ENCODE data around the gene VCAM1. TPM values are rescaled to one million over a fixed set of nuclear protein-coding genes. Genes with fewer than 3 reads are reported as not detected.
A peak's percentile ranks its signal among the peaks of the same experiment; 100 is the strongest.

Gene VCAM1, protein sequence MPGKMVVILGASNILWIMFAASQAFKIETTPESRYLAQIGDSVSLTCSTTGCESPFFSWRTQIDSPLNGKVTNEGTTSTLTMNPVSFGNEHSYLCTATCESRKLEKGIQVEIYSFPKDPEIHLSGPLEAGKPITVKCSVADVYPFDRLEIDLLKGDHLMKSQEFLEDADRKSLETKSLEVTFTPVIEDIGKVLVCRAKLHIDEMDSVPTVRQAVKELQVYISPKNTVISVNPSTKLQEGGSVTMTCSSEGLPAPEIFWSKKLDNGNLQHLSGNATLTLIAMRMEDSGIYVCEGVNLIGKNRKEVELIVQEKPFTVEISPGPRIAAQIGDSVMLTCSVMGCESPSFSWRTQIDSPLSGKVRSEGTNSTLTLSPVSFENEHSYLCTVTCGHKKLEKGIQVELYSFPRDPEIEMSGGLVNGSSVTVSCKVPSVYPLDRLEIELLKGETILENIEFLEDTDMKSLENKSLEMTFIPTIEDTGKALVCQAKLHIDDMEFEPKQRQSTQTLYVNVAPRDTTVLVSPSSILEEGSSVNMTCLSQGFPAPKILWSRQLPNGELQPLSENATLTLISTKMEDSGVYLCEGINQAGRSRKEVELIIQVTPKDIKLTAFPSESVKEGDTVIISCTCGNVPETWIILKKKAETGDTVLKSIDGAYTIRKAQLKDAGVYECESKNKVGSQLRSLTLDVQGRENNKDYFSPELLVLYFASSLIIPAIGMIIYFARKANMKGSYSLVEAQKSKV
- total RNA-seq (2022): 0.94 and 1.4 TPM in 2 replicates
- Bru-seq, nascent RNA: percentile 21 among the genes with signal in this experiment
- BruChase-seq, experiment 1, labeled RNA remaining after a 6-hour chase: percentile 30 among the genes with signal in this experiment
- BruChase-seq, experiment 2, labeled RNA remaining after a 2-hour chase: percentile 16 among the genes with signal in this experiment
- long read RNA-seq: 0 reads

DNA sequence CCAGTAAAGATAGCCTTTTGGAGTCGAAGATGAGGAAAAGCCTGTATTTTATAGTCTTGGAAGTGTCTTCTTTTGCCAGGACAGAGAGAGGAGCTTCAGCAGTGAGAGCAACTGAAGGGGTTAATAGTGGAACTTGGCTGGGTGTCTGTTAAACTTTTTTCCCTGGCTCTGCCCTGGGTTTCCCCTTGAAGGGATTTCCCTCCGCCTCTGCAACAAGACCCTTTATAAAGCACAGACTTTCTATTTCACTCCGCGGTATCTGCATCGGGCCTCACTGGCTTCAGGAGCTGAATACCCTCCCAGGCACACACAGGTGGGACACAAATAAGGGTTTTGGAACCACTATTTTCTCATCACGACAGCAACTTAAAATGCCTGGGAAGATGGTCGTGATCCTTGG, at the start of gene VCAM1:
Gene VCAM1 (plus strand): TSS at position 253 of the 400 bp plus-strand sequence. CDS start 119 bp downstream, at position 372.
- Mint-ChIP-seq H3K27me3 (ENCODE audit: unreplicated experiment) (no peaks in the 10 kb centered on the region), H3K4me1 (ENCODE audit: low read depth, unreplicated experiment) (peaks cover 11% of the 10 kb centered on the region), H3K36me3 (ENCODE audit: insufficient read depth, unreplicated experiment) (no peaks in the 10 kb centered on the region), H3K27ac (ENCODE audit: unreplicated experiment) (no peak within 1 kb of the TSS), H3K9me3 (ENCODE audit: low read depth, unreplicated experiment) (no peaks in the 10 kb centered on the region), H3K4me3 (ENCODE audit: low read depth, unreplicated experiment) (no peak within 1 kb of the TSS)
- CTCF ChIA-PET: no interaction called here
- TF ChIP-seq CTCF (IDR thresholded peaks at IDR 0.05; ENCODE audit: unreplicated experiment): no peak
- intact Hi-C loops (cut with micrococcal nuclease; ENCODE audit: unreplicated experiment): loop anchor here (10.0 kb wide), 1 partner anchor 75 kb away; no protein-coding TSS in a partner anchor
- DNase-seq: no peak
- no TSS peak for BruUV-seq (replicated peaks)

- H3K4me1 Mint-ChIP-seq (ENCODE audit: low read depth, unreplicated experiment): peaks cover 8% of the 10 kb centered on the region
- TF ChIP-seq CTCF (IDR thresholded peaks at IDR 0.05; ENCODE audit: unreplicated experiment): no peak
- intact Hi-C loops (cut with micrococcal nuclease; ENCODE audit: unreplicated experiment): no loop called here
- H3K9me3 Mint-ChIP-seq (ENCODE audit: low read depth, unreplicated experiment): peaks cover 4% of the 10 kb centered on the region
- H3K27me3 Mint-ChIP-seq (ENCODE audit: unreplicated experiment): no peaks in the 10 kb centered on the region
- no peaks in the 10 kb centered on the region for H3K36me3 Mint-ChIP-seq (ENCODE audit: insufficient read depth, unreplicated experiment)
- H3K27ac Mint-ChIP-seq (ENCODE audit: unreplicated experiment): no peak overlapping the region
- no peak for DNase-seq
- CTCF ChIA-PET: interaction anchor here (0.6 kb wide), 1 partner anchor 916 kb away, joined by 3 read pairs; no protein-coding TSS in a partner anchor
- H3K4me3 Mint-ChIP-seq (ENCODE audit: low read depth, unreplicated experiment): no peak overlapping the region
- BruUV-seq (replicated peaks): no TSS peak
These were observed 49.5 kb upstream of the VCAM1 start for GRCh38 chr1:100670083-100670482.

GRCh38 chr1:100671601-100672000, 47.9 kb upstream of the VCAM1 start:
- no peaks in the 10 kb centered on the region for H3K27me3 Mint-ChIP-seq (ENCODE audit: unreplicated experiment)
- BruUV-seq (replicated peaks): no TSS peak
- peaks cover 8% of the 10 kb centered on the region for H3K4me1 Mint-ChIP-seq (ENCODE audit: low read depth, unreplicated experiment)
- H3K4me3 Mint-ChIP-seq (ENCODE audit: low read depth, unreplicated experiment): no peak overlapping the region
- H3K9me3 Mint-ChIP-seq (ENCODE audit: low read depth, unreplicated experiment): no peaks in the 10 kb centered on the region
- no peak for TF ChIP-seq CTCF (IDR thresholded peaks at IDR 0.05; ENCODE audit: unreplicated experiment)
- H3K36me3 Mint-ChIP-seq (ENCODE audit: insufficient read depth, unreplicated experiment): no peaks in the 10 kb centered on the region
- CTCF ChIA-PET: no interaction called here
- no peak overlapping the region for H3K27ac Mint-ChIP-seq (ENCODE audit: unreplicated experiment)
- intact Hi-C loops (cut with micrococcal nuclease; ENCODE audit: unreplicated experiment): no loop called here
- DNase-seq: no peak

DNA sequence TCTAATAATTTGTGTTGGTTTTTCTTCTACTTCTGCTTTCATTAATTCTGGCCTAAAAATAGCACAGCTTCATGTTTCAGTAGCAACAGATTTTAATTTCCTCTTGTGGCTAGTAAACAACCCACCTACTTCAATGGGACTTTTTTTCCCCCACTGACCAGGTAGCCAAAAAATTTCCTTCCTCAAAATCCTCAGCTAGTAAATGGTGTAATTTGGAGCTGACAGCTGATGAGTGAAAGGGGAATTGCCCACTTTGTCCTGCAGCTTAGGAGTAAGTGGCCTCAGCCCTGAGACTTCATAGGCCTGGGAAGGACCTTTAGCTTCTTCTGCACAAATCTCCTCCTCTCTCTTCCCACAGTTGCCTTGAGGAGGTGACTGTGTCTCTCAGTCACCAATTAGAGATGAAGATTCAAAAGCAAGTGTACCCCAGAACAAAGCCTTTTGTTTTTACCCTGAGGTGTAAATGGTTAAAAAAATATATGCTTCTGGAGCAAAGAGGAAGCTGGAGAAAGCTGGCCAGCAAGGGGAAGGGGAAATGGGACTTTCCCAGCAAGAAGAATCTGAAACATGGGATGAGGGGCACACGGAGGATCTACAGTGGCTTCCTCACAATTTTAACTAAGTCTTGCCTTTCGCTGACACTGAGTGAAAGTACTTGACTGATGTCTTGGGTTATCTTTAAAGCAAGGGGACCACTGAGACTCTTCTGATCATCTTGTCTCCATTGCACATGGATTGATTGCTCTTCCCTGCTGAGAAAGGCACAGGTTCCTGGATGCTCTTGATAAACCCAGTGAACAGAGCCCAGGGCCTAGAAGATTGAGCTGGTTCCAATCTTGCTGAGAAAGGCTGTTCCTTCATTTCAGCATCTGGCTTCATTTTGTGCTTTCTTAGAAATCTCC, 35.8 kb upstream of the VCAM1 start:
- DNase-seq: no peak
- no peak overlapping the region for H3K4me3 Mint-ChIP-seq (ENCODE audit: low read depth, unreplicated experiment)
- BruUV-seq (replicated peaks): no TSS peak
- TF ChIP-seq CTCF (IDR thresholded peaks at IDR 0.05; ENCODE audit: unreplicated experiment): no peak
- CTCF ChIA-PET: no interaction called here
- H3K4me1 Mint-ChIP-seq (ENCODE audit: low read depth, unreplicated experiment): no peaks in the 10 kb centered on the region
- no peaks in the 10 kb centered on the region for H3K36me3 Mint-ChIP-seq (ENCODE audit: insufficient read depth, unreplicated experiment)
- H3K9me3 Mint-ChIP-seq (ENCODE audit: low read depth, unreplicated experiment): peaks cover 4% of the 10 kb centered on the region
- no peaks in the 10 kb centered on the region for H3K27me3 Mint-ChIP-seq (ENCODE audit: unreplicated experiment)
- intact Hi-C loops (cut with micrococcal nuclease; ENCODE audit: unreplicated experiment): no loop called here
- no peak overlapping the region for H3K27ac Mint-ChIP-seq (ENCODE audit: unreplicated experiment)

All from Calu3 (cell line).